HG03139 (cell line): Measurements from ENCODE around the gene AMDHD1.
A peak's percentile ranks its signal among the peaks of the same experiment; 100 is the strongest.

ENCODE experiments used
- ATAC-seq: cut with Tn5 transposase; IDR thresholded peaks from one replicate; pipeline ENCODE4 v1.9.1; 2021; ENCODE audit not compliant: unreplicated experiment

The AMDHD1 gene

DNA sequence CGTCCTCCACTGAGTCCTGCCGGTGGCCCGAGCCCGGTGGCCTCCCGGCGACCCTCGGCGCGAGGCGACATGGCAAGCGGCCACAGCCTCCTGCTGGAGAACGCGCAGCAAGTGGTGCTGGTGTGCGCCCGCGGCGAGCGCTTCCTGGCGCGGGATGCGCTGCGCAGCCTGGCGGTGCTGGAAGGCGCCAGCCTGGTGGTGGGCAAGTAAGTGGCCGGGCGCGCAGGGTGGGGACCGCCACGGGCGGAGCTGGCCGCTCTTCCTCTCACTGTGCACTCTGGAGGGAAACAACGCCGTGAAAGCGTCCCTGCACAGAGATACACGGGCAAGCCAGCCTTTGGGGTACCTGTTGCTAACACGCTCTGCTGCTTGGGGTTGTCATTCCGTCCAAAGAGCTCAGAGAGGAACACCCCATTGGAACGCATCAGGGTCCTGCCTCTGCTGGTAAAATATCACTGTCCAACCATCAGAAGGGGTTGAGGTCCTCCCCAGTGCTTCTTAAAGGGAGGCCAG lies at the start of gene AMDHD1:
Gene AMDHD1 (plus strand): TSS at position 2 of the 513 bp plus-strand sequence. CDS start 68 bp downstream, at position 70.
- peak; percentile 57 for ATAC-seq

GRCh38 chr12:95896846-95897245 lies 46.3 kb upstream of the AMDHD1 start:
- ATAC-seq: no peak

DNA sequence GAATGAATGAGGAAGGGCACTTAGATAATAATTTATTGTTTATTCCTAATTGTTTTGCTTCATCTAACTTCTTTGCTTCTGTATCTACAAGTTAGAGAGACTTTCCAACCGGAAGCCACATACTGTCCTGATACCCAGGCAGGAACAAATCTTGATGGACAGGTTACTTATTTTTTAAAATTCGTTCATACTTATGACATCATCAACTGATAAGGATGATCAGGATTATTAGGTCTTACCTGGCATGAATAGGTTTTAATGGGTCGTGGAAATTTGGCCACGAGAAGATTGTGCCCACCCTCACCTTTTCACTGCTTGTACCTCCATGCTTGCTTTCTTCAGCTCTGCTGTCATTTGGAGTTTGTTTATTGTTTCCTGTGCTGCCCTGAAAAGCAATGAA lies 45.0 kb upstream of the AMDHD1 start:
- ATAC-seq: no peak

DNA sequence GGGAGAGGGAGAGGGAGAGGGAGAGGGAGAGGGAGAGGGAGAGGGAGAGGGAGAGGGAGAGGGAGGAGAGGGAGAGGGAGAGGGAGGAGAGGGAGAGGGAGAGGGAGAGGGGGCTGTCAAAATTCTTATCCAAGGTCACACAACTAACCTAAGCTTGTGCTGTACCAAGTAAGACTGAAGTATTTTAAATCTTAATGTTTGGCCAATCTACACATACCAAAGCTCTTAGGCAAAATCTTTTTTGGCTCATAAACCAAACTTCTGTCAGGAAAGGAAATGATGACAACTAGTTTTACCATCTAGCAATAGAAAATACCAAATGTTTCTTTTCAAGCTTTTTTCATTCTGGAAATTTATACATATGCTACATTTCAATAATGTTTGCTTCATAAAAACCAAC lies 34.6 kb upstream of the AMDHD1 start:
- ATAC-seq: no peak

DNA sequence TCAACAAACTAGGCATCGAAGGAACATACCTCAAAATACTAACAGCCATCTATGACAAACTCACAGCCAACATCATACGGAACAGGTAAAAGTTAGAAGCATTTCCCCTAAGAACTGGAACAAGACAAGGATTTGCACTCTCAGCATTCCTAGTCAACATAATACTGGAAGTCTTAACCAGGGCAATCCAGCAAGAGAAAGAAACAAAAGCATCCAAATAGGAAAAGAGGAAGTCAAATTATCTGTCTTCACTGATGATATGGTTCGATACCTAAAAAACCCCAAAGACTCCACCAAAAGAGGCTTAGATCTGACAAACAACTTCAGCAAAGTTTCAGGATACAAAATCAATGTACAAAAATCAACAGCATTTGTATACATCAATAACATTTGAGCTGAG lies 33.3 kb upstream of the AMDHD1 start:
- ATAC-seq: no peak

- ATAC-seq: peak; percentile 90
Observed at GRCh38 chr12:95918194-95918993, 24.7 kb upstream of the AMDHD1 start.

DNA sequence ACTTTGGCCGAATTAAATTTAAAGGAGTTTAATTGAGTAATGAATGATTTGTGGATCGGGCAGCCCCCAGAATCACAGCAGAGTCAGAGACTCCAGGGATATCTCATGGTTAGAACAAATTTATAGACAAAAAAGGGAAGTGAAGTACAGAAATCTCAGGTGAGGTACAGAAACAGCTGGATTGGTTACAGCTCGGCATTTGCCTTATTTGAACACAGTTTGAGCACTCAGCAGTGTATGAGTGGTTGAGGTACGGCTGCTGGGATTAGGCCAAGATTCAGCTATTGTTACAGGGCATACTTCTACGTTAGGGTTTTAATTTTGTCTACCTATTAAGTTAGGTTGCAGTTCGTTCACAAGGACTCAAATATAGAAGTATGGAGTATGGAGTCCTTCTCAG lies 24.0 kb upstream of the AMDHD1 start:
- no peak for ATAC-seq

DNA sequence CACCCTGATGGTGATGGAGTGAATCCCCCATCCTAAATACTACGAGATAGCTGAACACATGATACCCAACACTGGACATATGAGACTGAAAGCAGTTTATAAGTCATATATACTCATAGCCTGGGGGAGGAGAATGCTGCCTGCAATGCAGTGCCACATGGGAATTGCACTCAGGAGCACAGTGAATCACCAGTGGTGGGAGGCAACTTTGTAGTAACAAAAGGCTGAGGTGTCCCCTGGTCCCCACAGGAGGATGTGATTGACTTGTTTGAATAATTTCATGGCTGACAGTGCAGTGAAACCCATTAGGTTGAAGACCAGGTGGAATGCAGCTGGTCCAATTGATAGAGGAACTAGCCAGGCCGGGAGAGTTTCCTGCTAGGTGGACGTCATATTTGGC lies 20.9 kb upstream of the AMDHD1 start:
- ATAC-seq: no peak

- ATAC-seq: no peak
Observed at GRCh38 chr12:95940514-95940913, 2.6 kb upstream of the AMDHD1 start.

DNA sequence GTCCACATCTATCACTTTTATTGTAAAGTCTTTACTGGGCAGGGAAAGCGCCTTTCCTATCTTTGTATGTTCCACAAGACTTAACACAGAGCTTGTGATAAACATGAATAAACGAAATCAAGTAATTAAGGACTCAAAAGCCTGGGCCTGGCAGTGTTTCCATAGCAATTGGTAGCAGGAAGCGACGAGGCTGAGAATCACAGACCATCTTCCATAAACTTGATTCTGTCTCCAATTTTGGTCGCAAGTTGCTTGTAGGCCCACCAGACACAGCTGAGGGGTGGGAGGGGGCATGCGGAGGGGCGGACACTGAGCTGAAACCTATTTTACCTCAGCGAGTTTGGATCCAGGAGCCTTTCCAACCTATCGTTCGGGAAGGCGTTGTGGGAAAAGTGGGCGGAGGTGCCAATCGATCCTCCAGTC lies 1.0 kb upstream of the AMDHD1 start:
- ATAC-seq: no peak

DNA sequence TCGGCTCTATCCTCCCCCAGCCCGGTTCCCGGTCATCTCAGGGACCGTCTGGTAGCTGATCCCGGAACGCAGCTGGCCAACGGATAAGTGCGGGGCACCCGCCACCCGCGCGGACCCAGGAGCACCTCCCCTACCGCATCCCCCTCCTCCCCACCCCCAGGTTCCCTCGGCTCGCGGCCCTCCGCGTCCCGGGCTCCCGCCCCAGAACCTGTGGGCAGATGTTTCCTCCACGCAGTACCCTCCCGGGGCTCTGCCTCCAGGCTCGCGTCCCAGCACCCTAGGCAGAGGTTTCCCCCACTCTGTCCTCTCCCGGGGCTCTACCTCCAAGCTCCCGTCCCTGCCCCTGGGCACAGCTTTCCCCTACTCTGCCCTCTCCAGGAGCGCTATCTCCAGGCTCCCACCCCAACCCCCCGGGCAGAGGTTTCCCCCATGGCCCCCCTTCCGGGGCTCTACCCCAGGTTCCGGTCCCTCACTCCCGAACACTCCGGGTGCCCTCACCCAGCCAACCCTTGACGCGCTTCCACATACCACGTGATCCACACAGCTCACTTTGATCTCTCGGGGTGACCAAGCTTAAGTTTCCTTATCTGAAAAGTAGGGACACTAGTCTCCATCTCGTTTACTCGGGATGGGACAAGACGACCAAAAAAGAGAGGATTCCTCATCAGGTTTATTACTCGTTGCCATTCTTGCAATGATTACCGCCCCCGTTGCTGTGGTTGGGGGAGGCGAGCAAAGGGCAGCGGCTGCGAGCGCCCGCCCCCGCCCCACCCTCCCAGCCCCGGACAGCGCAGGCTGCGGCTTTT lies 404 bp upstream of the AMDHD1 start, which contains the start of gene CCDC38:
Gene CCDC38 (minus strand): TSS at position 91 of the 806 bp plus-strand sequence. CDS start 6,105 bp downstream, outside the sequence.
- ATAC-seq: peak; percentile 98

- ATAC-seq: no peak
Observed at GRCh38 chr12:95944108-95944704, 1.1 kb downstream of the AMDHD1 start.

- no peak for ATAC-seq
Observed at GRCh38 chr12:95949477-95950206, 6.5 kb downstream of the AMDHD1 start.

DNA sequence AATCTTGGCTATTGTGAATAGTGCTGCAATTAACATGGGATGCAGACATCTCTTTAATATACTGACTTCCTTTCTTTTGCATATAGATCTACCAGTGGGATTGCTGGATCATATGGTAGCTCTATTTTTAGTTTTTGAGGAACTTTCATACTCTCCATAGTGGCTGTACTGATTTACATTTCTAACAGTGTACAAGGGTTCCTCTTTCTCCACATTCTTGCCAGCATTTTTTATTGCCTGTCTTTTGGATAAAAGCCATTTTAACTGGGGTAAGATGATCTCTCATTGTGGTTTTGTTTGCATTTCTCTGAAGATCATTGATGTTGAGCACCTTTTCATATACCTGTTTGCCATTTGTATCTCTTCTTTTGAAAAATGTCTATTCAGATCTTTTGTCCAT lies 8.4 kb downstream of the AMDHD1 start:
- no peak for ATAC-seq

- no peak for ATAC-seq
Observed at GRCh38 chr12:95953000-95953399, 9.9 kb downstream of the AMDHD1 start.

DNA sequence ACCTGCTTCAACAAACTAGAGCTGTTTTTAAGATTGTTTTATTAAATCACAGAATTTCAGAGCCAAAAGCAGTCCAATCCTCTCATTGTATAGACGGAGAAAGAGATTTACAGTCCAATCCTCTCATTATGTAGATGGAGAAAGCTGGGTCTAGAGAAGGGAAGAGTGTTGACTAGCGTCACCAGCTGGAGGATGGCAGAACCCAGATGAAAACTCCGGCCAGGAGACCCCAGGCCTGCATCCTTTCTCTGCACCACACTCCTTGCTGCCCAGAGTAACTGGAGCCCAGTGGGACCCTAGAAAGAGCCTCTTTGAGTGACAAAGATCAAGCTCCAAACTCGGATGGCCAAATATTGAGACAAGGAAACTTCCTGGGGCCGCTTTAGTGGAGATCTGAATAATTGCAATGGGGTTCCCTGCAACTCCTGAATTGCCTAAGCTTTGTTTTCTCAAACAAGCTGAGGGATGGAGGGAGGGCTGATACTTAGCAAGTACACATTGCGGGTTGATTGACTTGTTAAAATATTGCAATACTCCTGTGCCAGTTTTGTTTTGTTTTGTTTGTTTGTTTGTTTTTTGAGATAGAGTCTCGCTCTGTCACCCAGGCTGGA lies 12.5 kb downstream of the AMDHD1 start:
- ATAC-seq: no peak

- ATAC-seq: no peak
Observed at GRCh38 chr12:95956557-95957145, 13.5 kb downstream of the AMDHD1 start.

DNA sequence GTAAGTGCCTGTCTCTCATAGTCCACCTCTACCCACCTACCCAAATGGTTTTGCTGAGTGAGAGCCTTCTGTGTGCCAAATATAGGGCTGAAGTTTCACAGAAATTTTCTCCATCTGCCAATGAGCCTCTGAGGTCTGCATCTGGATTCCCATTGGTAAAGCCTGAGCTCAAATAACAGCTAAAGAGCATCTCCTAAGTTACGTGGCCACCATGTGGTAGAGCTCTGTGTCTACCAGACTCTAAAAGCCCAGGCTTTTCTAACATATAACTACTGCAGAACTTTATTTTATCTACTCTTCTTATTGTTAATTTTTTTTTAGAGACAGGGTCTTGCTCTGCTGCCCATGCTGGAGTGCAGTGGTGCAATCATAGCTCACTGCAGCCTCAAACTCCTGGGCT lies 16.0 kb downstream of the AMDHD1 start:
- ATAC-seq: no peak

DNA sequence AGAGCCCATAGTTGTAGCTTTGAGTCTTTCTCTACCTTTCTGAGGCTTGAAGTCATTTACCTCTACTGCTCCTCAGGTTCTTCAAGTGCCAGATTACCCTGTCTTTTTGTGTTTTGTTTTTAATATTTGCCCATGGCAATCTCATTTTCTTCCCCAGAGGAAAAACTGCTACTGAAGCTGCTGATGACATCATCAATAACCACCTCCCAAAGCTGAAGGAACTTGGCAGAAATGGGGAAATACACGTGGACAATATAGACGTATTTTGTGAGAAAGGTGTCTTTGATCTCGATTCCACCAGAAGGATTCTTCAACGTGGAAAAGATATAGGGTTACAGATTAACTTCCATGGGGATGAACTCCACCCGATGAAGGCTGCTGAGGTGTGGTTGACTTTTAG lies 17.1 kb downstream of the AMDHD1 start:
- ATAC-seq: no peak

DNA sequence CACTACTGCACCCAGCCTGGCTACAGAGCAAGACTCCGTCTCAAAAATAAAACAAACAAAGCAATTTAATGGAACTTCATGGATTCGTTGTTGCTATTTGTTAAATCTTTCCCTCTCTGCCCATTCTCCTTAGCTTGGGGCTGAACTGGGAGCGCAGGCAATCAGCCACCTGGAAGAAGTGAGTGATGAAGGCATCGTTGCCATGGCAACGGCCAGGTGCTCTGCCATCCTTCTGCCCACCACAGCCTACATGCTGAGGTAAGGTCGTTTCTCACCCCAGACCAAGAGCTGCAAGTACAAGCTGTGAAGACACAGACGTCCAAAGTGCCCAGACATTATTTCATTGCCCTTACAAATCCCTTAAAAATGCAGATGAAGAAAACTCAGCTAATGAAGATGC lies 19.1 kb downstream of the AMDHD1 start:
- ATAC-seq: no peak
